Limb (tissue), 2 donors: ENCODE results near the gene RER1.

ENCODE experiments used
- DNase-seq, 2 donors: peaks; one replicate each; pipeline ENCODE4 v3.0.0-alpha.2; 2016; ENCODE audit errors: extremely low spot score in 2 of 2

RER1 gene

DNA sequence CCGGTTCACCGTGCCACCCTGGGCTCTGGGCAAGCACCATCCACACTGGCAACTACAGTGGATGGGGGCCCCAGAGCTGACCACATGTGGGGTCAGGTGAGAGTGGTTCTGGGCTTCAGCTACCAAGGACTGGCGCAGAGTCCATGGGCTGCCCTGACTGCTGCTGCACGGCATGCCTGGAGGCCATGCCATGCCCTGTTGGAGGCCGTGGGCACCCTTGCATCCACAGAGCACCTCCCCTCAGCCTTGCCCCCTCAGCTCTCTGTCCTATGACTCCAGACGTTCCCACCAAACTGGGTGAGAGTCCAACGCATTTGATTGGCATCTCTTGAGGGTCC, 15.7 kb upstream of the RER1 start:
- DNase-seq: no peak

DNA sequence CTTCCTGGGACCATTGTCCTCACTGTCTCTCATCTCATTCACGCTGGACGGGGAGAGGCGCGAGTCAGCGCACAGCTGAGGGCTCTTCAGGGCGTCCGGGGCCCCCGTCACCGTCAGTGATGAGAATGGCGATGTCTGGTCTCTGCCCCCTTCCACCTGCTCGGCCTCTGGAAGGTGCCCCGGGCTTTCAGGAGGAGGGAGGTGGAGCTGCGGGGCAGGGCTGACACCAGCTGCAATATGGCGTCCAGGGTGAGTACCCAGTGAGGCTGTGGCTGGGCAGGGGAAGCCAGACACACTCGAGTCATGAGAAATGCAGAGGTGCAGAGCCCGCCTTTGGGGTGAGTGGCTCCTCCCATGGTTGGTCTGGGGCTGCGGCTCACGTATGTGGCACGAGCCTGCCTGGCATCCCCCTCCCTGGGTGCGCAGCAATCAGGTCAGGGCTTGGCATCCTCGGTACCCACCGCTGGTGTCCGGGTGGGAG, 15.3 kb upstream of the RER1 start:
- no peak for DNase-seq

DNA sequence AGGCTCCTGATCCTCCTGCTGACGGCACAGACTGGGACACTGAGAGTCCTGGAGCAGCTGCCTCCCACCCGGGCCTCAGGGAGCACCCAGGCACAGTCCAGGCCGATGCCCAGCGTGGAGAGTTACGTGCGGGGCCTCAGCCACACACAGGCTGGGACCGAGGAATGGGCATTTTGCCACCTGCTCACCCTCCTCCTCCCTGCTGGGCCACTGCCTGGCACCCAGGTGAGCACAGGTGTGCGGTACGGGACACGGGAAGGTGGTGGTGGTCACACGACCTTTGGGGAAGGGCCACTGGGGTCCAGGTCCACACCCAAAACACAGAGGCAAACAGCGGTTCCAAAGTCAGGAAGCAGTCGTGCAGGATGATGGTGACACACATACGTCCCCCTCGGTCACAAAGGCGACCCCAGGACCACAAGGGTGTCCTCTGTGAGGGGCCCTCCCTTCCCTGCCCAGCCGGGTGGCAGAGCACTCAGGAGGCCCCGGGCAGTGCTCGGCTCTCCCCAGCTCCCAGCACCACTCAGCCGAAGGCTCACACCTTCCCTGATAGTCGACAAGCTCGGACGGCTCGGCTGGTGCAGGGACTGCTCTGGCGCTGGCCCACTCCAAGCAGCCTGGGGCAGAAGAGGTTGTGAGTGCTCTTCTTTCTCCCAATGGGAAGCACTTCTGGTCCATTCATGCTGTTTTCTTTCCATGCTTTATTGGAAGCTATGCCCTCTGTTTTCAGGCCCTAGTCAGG, 14.5 kb upstream of the RER1 start:
- DNase-seq: no peak

DNA sequence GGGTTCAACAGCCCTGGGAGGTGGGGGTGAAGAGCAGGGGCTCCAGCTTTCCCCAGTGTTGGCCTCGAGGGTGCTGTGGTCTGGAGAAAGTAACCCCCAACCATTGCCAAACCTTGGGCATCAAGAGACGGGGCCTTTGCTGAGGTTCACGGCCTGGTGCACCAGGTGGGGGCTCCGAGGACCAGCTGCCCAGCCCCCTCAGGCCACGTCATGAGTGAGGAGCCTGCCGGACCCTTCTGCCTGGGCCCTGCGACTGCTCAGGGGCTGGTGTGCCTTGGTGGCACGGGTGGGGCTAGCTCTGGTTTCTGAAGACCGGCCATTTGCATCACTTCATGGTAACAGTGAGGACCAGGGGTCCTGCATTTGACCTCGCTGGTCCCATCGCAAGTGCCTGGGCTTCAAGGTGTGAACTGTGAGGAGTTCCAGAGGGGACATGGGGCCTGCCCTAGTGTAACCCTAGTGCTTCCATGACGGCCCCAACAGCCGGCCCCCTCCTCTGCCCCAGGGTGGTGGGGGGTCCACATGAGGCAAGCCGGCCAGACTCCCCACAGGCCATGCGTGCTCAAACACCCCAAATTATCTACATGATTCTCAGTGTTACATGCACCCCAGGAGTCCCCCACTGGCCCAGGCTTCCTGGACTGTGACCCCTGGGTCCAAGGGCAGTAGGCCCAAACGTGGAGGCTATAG, 13.7 kb upstream of the RER1 start:
- DNase-seq: peak in 1 of 2 donors; percentile 21

DNA sequence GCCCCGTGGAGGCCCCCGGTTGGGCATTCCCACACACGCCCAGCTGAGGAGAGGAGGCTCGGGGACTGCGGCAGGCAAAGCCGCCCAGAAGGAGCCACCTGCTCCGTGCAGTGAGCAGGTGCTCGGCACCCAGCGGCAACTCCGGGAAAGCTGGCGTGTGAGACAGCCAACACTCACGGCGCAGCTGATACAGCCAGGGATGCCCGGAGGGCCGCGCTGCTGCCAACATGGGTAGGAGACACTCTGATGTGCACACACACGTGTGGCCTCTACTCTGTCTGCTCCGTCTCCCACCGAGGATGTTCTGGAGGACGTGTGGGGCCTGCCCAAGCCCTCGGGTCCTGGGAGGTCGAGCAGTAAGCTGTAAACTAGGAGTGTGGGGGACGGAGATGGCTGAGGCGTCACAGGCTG, 13.2 kb upstream of the RER1 start:
- DNase-seq: peak in 1 of 2 donors; percentile 46

DNA sequence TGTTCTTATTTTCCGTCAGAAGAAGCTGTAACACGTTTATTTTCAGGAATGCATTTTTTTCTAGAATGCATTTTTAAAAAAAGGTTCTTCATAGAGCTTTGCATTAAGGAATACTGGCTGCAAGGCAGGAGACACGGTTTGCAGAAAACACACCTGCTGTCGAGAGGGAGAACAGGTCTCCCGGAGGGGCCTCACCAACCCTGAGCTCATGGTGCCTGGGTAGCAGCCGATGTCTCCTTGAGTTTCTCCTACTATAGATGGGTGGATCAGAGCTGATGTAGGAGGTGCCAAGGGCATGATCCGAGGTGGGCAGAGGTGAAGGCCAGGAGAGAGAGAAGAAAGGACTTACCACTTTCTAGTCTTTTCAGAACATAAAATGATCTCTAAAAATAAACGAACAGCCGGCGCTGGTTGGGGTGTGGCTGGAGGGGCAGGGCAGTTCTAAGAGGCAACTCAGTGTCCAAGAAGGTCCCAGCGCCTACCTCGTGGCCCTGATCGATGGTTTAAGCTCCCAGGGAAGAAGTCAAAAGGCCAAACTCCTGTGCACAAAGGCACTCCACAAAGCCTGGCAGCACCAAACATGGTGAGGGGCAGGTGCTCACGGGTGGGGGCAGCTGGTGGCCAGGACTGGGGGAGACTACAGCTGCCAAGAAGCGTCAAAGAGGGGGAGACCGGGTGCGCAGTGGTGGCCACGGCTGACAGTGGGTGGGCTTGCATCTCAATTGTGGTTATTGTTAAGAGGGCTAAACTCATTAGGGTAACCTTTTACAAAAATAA, 12.5 kb upstream of the RER1 start:
- DNase-seq: peak in 1 of 2 donors; percentile 28

DNA sequence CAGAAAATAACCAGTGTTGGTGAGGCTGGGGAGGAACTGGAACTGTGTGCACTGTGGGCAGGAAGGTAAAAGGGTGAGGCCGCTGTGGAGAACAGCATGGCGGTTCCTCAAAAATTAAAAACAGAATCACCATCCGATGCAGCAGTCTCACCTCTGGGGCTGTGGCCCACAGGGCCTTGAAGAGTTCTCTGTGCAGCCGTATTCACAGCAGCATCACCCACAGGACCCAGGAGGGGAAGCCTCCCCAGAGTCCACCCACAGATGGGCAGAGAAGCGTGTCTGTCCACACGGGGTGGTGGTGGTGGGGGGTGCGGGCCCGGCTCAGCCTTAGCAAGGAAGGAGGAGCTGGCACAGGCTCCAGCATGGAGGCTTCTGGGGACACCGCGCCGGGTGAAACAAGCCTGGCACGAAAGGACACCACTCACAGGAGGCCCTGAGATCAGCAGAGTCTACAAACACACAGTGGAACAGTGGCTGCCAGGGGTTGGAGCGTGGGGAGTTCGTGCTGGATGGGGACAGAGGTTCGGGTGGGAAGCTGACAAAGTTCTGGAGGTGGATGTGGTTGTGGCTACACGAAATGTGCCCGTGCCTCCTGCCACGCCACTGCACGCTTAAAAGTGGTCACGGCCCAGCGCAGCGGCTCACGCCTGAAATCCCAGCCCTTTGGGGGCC, 11.8 kb upstream of the RER1 start:
- peak in 1 of 2 donors; percentile 27 for DNase-seq

DNA sequence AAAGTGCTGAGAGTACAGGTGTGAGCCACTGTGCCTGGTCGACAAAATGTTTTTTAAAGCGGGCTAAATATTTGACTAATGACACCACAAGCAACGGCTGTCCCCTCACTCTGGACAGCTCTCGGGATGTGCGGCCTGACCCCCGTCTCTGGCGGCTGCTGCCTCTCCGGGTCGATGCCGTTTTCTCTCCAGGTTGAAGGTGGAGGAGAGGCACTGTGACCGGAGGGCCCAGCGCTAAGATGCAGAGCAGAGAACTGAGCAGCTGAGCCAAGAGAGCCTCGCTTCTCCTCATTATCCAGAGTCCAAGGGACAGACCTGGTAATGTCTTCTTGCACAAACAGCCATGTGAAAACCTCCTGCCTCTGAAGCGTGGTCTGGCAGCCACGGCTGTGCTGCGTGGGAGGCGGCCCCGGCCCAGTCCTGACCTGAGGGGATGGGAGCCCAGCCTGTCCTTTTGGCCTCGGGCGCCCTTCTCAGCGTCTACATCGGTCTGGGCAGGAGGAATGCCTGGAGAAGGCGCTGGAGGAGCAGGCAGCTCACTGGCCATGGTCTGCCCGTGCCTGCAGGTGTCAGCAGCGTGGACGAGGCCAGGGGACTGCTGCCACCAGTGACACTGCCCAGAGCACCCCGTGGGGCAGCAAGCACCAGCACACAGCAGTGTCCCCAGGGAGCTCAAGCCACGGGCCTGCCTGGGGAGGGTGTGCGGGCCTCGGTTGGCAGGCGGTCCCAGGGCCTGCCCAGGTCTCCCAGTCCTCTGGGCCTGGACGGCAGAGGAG, 10.6 kb upstream of the RER1 start:
- no peak for DNase-seq

DNA sequence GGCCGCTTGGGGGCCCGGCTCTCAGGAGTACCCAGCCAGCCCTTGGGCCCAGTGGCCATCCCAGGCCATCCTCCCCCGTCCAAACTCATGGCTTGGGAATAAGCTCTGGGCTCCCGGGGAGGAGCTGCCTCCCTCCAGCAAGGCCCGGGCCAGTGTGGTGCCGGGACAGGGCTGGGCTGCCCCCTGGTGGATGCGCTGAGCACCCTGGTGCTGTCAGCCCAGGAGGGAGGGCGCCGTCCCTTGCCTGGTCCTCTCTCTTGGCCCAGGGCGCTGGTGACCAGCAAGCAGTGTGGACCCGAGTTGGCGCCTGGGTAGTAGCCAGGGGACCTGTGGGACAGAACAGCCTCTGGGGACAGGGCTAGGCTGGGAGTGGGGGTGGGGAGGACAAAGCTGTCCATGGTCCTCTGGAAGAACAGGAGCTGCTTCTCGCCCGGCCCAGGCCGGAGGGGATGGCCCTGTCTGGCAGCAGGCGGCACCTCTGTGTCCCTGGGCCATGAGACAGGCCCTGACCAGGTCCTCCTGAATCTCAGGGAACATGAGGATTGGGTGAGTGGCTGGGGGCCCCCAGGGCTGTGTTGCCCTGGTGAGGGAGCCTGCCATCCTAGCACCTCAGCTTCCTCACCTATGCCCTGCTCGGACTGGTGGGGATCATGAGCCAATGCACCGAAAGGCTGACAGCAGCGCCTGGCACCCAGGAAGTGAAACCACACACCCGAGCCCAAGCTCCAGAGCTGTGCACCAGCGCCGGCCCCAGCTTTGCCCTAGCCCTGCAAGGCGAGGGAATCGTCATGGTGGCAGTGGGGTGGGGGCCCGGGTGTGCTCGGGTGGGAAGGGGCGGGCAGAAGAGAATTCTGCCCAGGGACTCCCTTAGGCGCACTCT, 9.7 kb upstream of the RER1 start:
- peak; percentile 83 to 90 for DNase-seq

DNA sequence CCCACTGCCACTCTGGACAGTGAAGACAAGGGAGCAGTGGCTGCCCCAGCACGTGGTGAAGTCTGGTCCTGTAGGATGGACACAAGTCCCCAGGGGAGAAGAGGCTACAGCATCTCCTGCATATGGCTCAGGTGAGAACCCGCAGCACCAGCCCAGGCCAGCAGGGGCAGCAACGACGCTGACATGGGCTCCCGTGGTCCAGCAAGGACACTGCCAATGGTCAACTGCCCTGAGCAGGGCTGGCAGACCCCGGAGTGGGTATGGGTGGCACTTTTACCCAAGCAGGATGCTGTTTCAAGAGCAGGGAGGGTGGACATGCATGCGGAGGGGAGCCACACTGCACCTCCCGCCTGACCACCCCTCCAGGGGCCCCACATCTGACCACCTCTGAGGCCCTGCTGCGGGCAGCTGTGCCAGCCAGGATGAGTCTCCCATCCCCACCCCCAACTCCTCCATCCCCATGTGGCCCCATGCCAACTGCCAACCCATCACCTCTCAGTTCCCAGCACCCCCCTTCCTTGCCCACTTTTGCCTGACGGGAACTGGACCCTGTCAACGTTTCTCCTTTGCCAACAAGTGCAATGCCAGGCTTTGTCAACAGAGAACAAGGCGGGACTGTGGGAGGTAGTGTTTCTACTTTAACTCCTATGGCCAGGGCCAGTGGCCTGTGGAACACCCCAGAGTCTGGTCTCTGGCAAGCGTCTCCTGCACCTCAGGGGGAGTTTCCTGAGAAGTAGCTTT, 8.8 kb upstream of the RER1 start:
- peak in 1 of 2 donors; percentile 70 for DNase-seq

DNA sequence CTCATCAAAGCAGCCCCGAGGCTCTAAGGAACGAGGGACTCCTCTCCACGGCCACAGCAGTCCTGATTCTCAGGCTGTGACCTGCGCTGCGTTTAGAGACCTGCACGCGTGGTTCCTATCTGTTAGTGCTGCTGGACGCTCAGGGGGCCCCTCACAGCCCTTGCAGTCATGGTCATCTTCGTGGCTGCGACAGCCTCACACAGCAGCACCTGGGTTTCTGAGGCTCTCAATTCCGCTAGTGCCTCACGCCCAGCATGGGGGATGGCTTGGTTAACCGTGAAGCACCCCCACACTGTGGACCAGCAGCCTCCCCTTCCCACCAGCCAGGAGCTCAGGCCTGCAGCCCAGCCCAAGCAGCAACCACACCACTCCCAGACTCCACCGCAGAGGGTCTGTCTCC, 8.1 kb upstream of the RER1 start:
- no peak for DNase-seq

DNA sequence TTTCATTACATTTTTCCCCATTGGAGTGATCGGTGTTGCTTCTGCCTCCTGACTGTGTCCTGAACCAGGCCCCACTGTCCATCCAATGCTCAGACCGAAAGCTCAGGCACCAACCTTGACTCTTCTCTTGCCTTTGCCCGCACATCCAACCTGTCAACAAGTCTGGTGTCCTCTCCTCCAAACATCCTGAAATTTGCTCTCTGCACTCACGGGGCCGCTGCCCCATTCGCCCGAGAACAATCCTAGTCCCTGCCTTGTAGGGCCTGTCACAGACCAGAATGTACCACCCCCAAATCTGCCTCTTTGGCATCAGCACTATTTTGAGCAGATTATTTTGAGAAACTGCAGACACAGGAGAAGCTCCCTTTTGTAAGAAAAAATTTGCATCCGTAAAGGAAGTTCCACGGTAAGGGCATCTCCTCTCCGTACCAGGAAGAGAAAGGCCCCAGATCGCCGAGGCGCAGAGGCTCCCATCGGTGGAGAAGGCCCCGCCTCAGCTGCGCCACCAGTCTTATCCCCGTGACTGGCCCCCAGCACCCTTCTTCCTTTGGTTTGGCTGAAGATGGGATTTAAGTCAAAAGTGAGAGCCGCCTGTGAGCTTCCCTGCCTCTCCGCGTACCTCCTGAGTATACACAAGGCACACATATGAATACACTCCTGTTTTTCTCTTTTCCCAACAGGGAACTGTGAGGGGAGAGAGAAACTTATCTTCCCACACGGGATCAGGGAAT, 7.3 kb upstream of the RER1 start:
- DNase-seq: peak in 1 of 2 donors; percentile 20

DNA sequence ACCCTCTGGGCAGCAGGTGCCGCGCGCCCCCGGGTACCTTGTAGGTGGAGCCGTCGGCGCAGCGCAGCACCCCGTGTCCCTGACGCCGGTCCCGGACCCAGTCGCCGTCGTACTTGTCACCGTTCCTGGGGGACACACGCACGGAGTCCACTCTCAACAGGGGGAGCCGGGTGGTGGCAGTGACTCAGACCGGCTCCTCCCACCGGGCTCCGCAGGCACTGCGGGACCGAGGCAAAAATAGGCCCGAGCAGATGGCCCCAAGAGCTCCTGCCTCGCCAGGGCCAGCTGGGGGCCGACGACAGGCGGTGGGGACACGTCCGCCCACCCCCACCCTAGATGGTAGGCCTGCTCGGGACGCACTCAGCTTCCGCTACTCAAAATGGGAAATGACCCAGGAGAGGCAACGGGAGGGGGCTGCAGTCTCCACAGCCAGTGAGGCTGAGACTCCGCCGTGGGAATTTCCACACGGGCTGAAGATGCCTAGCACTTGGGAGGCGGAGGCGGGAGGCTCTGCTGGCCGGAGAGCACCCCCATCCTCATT, 6.6 kb upstream of the RER1 start:
- DNase-seq: no peak

DNA sequence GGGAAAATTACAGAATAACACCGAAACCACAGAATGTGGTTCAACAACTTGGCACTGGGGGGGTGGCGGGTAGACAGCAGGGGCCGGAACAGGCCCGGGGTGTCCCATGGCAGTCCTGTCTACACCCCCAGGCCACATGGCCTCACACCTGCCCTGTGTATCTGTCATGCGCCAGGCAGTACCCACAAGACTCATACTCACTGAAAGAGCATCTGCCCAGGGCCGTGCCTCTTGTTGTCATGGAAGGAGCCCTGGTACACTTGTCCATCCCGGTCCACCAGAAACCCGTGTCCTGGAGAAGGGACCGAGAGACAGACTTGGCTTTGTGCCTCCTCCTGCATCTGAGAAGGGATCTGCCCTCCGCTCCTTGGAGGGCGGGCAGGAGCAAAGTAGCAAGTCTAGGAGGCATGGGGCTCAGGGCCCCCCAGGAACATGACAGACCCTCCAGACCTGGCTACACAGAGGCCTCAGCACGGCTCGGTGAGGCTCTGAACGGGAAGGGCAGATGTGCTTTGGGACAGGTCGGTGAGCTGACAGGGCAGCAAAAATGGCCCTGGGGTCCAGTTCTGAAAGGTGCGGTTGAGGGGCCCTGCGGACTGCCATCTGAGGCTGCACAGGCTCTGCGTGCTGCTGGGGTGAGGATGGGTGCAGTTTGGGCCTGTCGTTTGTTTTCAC, 5.9 kb upstream of the RER1 start:
- peak in 1 of 2 donors; percentile 25 for DNase-seq

DNA sequence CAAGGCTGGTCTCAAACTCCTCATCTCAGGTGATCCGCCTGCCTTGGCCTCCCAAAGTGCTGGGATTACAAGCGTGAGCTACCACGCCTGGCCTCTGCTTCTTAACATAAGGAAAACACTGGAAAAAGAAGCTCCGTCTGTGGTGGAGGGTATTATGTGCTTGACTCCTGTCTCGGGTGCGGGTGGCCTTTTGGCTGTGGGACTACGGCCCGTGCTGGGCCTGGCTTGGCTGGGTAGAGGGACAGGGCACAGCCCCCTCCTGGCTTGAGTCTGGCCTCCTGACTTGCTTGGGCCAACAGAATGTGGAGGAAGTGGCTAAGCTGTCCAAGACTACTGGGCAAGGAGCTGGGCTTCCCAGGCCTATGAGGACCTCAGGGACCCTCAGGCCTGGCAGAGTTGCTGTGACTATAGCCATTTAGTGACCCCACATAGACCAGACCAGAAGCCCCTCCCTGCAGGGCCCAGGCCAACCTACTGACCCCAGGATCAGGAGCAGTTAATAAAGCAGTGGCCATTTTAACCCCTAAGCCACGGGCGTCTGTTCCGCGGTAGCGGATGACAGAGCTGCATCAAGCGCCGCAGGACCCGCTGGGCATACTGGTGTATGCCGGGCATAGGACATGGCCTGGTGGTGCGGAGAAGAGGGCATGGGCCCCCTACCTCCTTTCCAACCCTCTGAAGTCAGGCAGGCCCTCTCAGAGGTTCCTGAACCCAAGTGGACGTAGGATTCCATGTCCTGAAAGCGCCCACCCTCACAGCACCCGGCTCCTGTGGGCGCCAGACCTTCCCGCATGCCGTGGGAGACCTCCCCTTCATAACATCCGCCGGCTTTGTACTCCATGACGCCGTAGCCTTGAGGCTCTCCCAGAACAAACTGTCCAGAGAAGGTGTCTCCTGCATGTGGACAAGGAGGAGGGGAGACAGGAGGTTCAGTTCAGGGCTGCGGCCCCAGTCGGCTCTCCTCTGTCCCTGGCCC, 4.7 kb upstream of the RER1 start:
- DNase-seq: no peak
